Caco-2 (cell line): ENCODE data around the gene TSPAN9. TPM values are rescaled to one million over a fixed set of nuclear protein-coding genes. Genes with fewer than 3 reads are reported as not detected.

Source experiments
- BruUV-seq: library from RNA; stranded (reverse); fragments of 400-500 nt; replicated peaks from 2 replicates; lab custom pipeline; 2021; lab: Mats Ljungman, UMichigan
- CTCF ChIA-PET: fragments of 300-600 bp; sonication (Branson Sonifier 250); formaldehyde crosslinking; loops from one replicate; lab custom pipeline; 2022; ENCODE audit warnings: antibody characterized with exemption; lab: Charles Lee
- POLR2A ChIA-PET: fragments of 300-600 bp; sonication (Branson Sonifier 250); formaldehyde crosslinking; loops from one replicate; lab custom pipeline; 2022; ENCODE audit warnings: antibody characterized with exemption; lab: Charles Lee
- DNase-seq, 2 experiments: peaks; one replicate each; pipeline versions ENCODE4 v3.0.0 to v3.0.0-alpha.2; 2020 to 2022
- H3K27me3 ChIP-seq: replicated peaks from 2 replicates; pipeline ENCODE4 v1.6.0; 2011; ENCODE audit warnings: low read length; ENCODE audit not compliant: control insufficient read depth, insufficient read depth
- H3K36me3 ChIP-seq: 2 replicates; pipeline ENCODE4 v1.5.1; 2011; ENCODE audit warnings: low read length; ENCODE audit not compliant: control insufficient read depth, insufficient read depth
- H3K4me1 ChIP-seq: fragments of 250-450 bp; sonication (Bioruptor Pico); 2 replicates; pipeline ENCODE4 v1.5.1; 2020; ENCODE audit warnings: mild to moderate bottlenecking
- H3K4me3 ChIP-seq: 2 replicates; pipeline ENCODE4 v1.5.1; 2011; ENCODE audit warnings: low read depth, mild to moderate bottlenecking, control low read depth, low read length
- H3K9me3 ChIP-seq: fragments of 250-450 bp; sonication (Bioruptor Pico); 2 replicates; pipeline ENCODE4 v1.5.1; 2020; ENCODE audit warnings: mild to moderate bottlenecking, moderate library complexity
- H3K27ac Mint-ChIP-seq: one replicate; pipeline ENCODE4 v1.8.0; 2022; ENCODE audit warnings: mixed read lengths; ENCODE audit not compliant: unreplicated experiment
- H3K27me3 Mint-ChIP-seq: one replicate; pipeline ENCODE4 v1.8.0; 2022; ENCODE audit warnings: mixed read lengths; ENCODE audit not compliant: insufficient read depth, unreplicated experiment
- H3K36me3 Mint-ChIP-seq: one replicate; pipeline ENCODE4 v1.8.0; 2022; ENCODE audit warnings: mild to moderate bottlenecking, mixed read lengths; ENCODE audit not compliant: insufficient read depth, unreplicated experiment
- H3K4me1 Mint-ChIP-seq: one replicate; pipeline ENCODE4 v1.8.0; 2022; ENCODE audit warnings: low read depth, mixed read lengths; ENCODE audit not compliant: unreplicated experiment
- H3K4me3 Mint-ChIP-seq: one replicate; pipeline ENCODE4 v1.8.0; 2022; ENCODE audit warnings: mild to moderate bottlenecking, moderate library complexity, mixed read lengths; ENCODE audit not compliant: unreplicated experiment
- H3K9me3 Mint-ChIP-seq: one replicate; pipeline ENCODE4 v1.8.0; 2022; ENCODE audit warnings: mixed read lengths; ENCODE audit not compliant: unreplicated experiment
- CTCF ChIP-seq, 2 experiments: fragments of 200-600 bp in 1 of 2; IDR thresholded peaks; 1 replicate in 1 of 2; 2 replicates in 1 of 2; pipeline versions ENCODE4 v1.5.1 to v1.8.0; 2011 to 2022; ENCODE audit warnings: antibody characterized with exemption in 1 of 2, control low read depth in 1 of 2, inconsistent platforms in 1 of 2, low read depth in 1 of 2, low read length in 1 of 2, mild to moderate bottlenecking in 1 of 2, moderate library complexity in 1 of 2; ENCODE audit not compliant: insufficient read depth in 1 of 2, severe bottlenecking in 1 of 2, unreplicated experiment in 1 of 2
- intact Hi-C: fragments of 100-400 bp; cut with micrococcal nuclease; formaldehyde crosslinking; loops from one replicate; pipeline ENCODE4 v1.10.0; 2022; ENCODE audit not compliant: unreplicated experiment
- total RNA-seq: library from RNA; stranded (reverse); gene quantifications from 2 replicates; pipeline ENCODE4 v1.2.3, GENCODE V29; 2022

Gene TSPAN9
- total RNA-seq, 1 experiment from 2014 or later = 49.1 TPM

- BruUV-seq = no TSS peak
- Histone ChIP-seq H3K27me3 (peaks cover 4% of the 10 kb centered on the region), H3K4me1 (no peaks in the 10 kb centered on the region), H3K36me3 (no peaks in the 10 kb centered on the region), H3K9me3 (no peaks in the 10 kb centered on the region), H3K4me3 (no peak overlapping the region)
- TF ChIP-seq CTCF (IDR thresholded peaks at IDR 0.05; ENCODE audit: insufficient read depth in 1 of 2, low read depth in 1 of 2, low read length in 1 of 2, severe bottlenecking in 1 of 2, unreplicated experiment in 1 of 2) = no peak
- Mint-ChIP-seq H3K27me3 (peaks cover 26% of the 10 kb centered on the region), H3K4me1 (no peaks in the 10 kb centered on the region), H3K27ac (no peak overlapping the region), H3K4me3 (no peak overlapping the region), H3K36me3 (peaks cover 2% of the 10 kb centered on the region), H3K9me3 (no peaks in the 10 kb centered on the region)
- intact Hi-C loops = no loop called here
- CTCF ChIA-PET = interaction anchor here (0.9 kb wide), 1 partner anchor 26 kb away, joined by 3 read pairs; no protein-coding TSS in a partner anchor
- DNase-seq = no peak
- POLR2A ChIA-PET = no interaction called here
Observed at GRCh38 chr12:3326850-3327780, 249.9 kb downstream of the TSPAN9 start.

GRCh38 chr12:3328081-3328480 lies 250.9 kb downstream of the TSPAN9 start:
- Histone ChIP-seq H3K36me3 (no peaks in the 10 kb centered on the region), H3K4me1 (no peaks in the 10 kb centered on the region), H3K27me3 (peaks cover 4% of the 10 kb centered on the region), H3K9me3 (no peaks in the 10 kb centered on the region), H3K4me3 (no peak overlapping the region)
- intact Hi-C loops = no loop called here
- no TSS peak for BruUV-seq
- H3K27me3 Mint-ChIP-seq = peaks cover 21% of the 10 kb centered on the region
- no peaks in the 10 kb centered on the region for H3K36me3 Mint-ChIP-seq
- POLR2A ChIA-PET = no interaction called here
- CTCF ChIA-PET = no interaction called here
- no peak for DNase-seq
- no peaks in the 10 kb centered on the region for H3K9me3 Mint-ChIP-seq
- H3K4me1 Mint-ChIP-seq = no peaks in the 10 kb centered on the region
- H3K4me3 Mint-ChIP-seq = no peak overlapping the region
- H3K27ac Mint-ChIP-seq = no peak overlapping the region
- TF ChIP-seq CTCF (IDR thresholded peaks at IDR 0.05; ENCODE audit: insufficient read depth in 1 of 2, low read depth in 1 of 2, low read length in 1 of 2, severe bottlenecking in 1 of 2, unreplicated experiment in 1 of 2) = no peak

GRCh38 chr12:3328571-3328970 lies 251.4 kb downstream of the TSPAN9 start:
- H3K27me3 ChIP-seq = peaks cover 4% of the 10 kb centered on the region
- H3K36me3 ChIP-seq = no peaks in the 10 kb centered on the region
- no peaks in the 10 kb centered on the region for H3K9me3 ChIP-seq
- H3K4me1 ChIP-seq = no peaks in the 10 kb centered on the region
- ChIA-PET CTCF (no interaction called here), POLR2A (no interaction called here)
- H3K4me3 Mint-ChIP-seq = no peak overlapping the region
- H3K27ac Mint-ChIP-seq = no peak overlapping the region
- peaks cover 21% of the 10 kb centered on the region for H3K27me3 Mint-ChIP-seq
- H3K4me3 ChIP-seq = no peak overlapping the region
- DNase-seq = no peak
- TF ChIP-seq CTCF (IDR thresholded peaks at IDR 0.05; ENCODE audit: insufficient read depth in 1 of 2, low read depth in 1 of 2, low read length in 1 of 2, severe bottlenecking in 1 of 2, unreplicated experiment in 1 of 2) = no peak
- H3K36me3 Mint-ChIP-seq = no peaks in the 10 kb centered on the region
- H3K4me1 Mint-ChIP-seq = no peaks in the 10 kb centered on the region
- no TSS peak for BruUV-seq
- H3K9me3 Mint-ChIP-seq = no peaks in the 10 kb centered on the region
- intact Hi-C loops = no loop called here
